ENCODE measurements around the gene MAD1L1. TPM values are rescaled to one million over a fixed set of nuclear protein-coding genes. Genes with fewer than 3 reads are reported as not detected.

MAD1L1 gene
- total RNA-seq, 1 donor from 2014 or later: 48.4 TPM

GRCh38 chr7:1802899-1803298 lies 429.8 kb downstream of the MAD1L1 start:
- no peaks in the 10 kb centered on the region for H3K27me3 ChIP-seq
- no peak overlapping the region for H3K27ac ChIP-seq
- no peaks in the 10 kb centered on the region for H3K36me3 ChIP-seq
- ATAC-seq: no peak
- intact Hi-C loops (cut with DNase I): no loop called here
- TF ChIP-seq CTCF (IDR thresholded peaks at IDR 0.05): no peak
- DNase-seq: peak; percentile 16
- no peaks in the 10 kb centered on the region for H3K4me1 ChIP-seq
- H3K4me3 ChIP-seq: no peak overlapping the region
- no peaks in the 10 kb centered on the region for H3K9me3 ChIP-seq

DNA sequence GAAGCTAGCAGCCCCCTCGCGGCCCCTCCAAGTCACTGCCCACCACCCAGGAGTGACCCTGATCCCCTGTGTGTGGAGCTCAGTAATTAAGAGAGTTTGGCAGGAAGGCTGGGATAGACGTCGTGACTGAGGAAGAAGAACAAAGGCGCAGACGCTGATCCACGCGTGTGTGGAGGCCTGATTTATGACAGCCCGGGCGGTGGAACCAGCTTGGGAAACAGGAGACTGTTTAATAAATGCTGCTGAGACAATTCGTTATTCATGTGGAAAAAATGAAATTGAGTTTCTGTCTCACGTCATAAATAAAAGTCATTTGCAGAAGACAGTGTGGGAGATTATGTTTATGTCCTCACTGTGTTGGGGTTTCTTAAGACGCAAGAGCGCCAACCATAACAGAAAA lies 431.8 kb downstream of the MAD1L1 start:
- DNase-seq (peak; percentile 30), ATAC-seq (no peak)
- H3K27me3 ChIP-seq: no peaks in the 10 kb centered on the region
- no peak overlapping the region for H3K27ac ChIP-seq
- H3K4me3 ChIP-seq: no peak overlapping the region
- no peak for TF ChIP-seq CTCF (IDR thresholded peaks at IDR 0.05)
- H3K36me3 ChIP-seq: no peaks in the 10 kb centered on the region
- intact Hi-C loops (cut with DNase I): no loop called here
- no peaks in the 10 kb centered on the region for H3K4me1 ChIP-seq
- H3K9me3 ChIP-seq: no peaks in the 10 kb centered on the region

DNA sequence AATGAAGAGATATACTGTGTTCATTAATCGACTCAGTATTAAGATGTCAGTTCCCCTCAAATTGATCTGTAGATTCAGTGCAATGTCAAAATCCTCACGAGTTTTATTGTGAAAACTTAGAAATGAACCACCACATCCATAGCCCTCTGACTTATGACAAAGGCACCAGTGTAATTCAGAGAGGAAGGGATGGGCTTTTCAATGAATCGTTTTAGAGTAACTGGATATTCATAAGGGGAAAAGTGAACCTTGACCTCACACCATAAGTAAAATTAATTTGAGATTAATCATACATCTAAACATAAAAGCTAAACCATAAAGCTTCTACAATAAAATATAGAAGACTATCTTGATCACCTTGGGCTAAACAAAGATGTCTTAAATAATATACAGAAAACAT lies 434.6 kb downstream of the MAD1L1 start:
- Histone ChIP-seq H3K9me3 (peaks cover 13% of the 10 kb centered on the region), H3K4me3 (no peak overlapping the region), H3K36me3 (no peaks in the 10 kb centered on the region), H3K27me3 (no peaks in the 10 kb centered on the region), H3K4me1 (no peaks in the 10 kb centered on the region), H3K27ac (no peak overlapping the region)
- DNase-seq (no peak), ATAC-seq (no peak)
- TF ChIP-seq CTCF (IDR thresholded peaks at IDR 0.05): no peak
- intact Hi-C loops (cut with DNase I): no loop called here

DNA sequence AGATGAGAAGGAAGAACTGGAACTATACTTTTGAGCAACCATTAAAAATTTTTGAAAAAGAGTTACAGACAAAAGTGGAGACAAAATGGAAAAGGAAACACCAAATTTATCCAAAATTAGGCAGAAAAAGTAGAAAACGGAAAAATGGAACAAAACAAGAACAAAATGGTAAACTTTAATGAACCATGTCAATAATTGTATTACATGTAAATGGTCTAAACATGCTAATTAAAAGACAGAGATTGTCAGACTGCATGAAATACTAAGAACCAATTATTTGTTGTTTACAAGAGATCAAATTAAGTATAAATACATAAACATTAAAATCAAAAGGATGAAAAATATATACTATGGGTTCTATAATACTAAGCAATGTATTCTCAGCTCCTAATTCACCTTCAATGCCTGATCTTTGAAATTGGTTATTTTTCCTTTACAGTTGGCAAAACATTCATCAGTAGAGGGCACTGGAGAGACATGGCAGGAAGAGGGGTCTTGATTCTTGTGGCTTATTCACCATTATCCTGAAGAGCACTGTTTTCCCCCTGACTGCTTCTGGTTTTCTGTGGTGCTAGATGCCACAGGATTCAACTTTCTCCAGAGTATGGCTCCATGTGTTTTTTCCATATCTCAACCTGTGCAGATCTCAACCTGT lies 437.7 kb downstream of the MAD1L1 start:
- Histone ChIP-seq H3K4me3 (no peak overlapping the region), H3K27me3 (no peaks in the 10 kb centered on the region), H3K9me3 (peaks cover 13% of the 10 kb centered on the region), H3K4me1 (no peaks in the 10 kb centered on the region), H3K27ac (no peak overlapping the region), H3K36me3 (no peaks in the 10 kb centered on the region)
- ATAC-seq (no peak), DNase-seq (no peak)
- no peak for TF ChIP-seq CTCF (IDR thresholded peaks at IDR 0.05)
- intact Hi-C loops (cut with DNase I): no loop called here

DNA sequence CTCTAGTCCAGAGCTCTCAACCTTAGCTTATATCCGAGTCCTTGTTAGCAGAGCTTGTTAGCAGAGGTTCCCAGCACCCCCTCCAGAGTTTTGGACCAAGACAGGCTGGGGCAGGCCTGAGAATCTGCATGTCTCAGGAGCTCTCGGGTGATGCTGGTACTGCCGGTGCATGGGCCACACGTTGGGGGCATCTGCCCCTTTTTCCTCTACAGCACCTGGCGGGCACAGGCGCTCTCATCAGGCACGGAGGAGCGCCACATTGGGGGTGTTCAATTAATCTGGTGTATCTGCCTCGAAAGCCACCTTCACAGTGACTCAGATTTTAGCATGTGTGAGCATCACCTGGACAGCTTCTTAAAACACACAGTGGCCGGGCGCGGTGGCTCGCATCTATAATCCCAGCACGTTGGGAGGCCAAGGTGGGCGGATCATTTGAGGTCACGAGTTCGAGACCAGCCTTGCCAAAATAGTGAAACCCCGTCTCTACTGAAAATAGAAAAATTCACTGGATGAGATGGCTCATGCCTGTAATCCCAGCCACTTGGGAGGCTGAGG lies 445.0 kb downstream of the MAD1L1 start:
- ATAC-seq (no peak), DNase-seq (peak; percentile 21)
- Histone ChIP-seq H3K27ac (no peak overlapping the region), H3K36me3 (no peaks in the 10 kb centered on the region), H3K9me3 (no peaks in the 10 kb centered on the region), H3K4me1 (no peaks in the 10 kb centered on the region), H3K27me3 (peaks cover 12% of the 10 kb centered on the region), H3K4me3 (no peak overlapping the region)
- intact Hi-C loops (cut with DNase I): no loop called here
- no peak for TF ChIP-seq CTCF (IDR thresholded peaks at IDR 0.05)

Data from upper lobe of right lung (tissue), 1 donor.